Measurements from ENCODE around the gene GPR31.

GPR31 gene

DNA sequence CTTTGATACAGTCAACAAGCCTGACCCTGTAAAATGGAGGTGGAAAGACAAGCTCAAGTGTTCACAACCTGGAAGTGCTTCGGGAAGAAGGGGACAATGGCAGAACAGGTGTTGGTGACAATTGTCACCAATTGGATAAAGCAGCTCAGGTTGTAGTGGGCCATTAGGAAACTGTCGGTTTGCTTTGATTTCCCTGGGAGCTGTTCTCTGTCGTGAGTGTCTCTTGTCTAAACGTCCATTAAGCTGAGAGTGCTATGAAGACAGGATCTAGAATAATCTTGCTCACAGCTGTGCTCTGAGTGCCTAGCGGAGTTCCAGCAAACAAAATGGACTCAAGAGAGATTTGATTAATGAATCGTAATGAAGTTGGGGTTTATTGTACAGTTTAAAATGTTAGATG lies 19.9 kb downstream of the GPR31 start:
- no peak for DNase-seq

DNA sequence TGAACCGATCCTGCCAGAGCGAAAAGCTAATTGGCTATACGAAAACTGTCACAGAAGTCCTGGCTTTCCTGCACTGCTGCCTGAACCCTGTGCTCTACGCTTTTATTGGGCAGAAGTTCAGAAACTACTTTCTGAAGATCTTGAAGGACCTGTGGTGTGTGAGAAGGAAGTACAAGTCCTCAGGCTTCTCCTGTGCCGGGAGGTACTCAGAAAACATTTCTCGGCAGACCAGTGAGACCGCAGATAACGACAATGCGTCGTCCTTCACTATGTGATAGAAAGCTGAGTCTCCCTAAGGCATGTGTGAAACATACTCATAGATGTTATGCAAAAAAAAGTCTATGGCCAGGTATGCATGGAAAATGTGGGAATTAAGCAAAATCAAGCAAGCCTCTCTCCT lies 20.7 kb downstream of the GPR31 start:
- no peak for DNase-seq

DNA sequence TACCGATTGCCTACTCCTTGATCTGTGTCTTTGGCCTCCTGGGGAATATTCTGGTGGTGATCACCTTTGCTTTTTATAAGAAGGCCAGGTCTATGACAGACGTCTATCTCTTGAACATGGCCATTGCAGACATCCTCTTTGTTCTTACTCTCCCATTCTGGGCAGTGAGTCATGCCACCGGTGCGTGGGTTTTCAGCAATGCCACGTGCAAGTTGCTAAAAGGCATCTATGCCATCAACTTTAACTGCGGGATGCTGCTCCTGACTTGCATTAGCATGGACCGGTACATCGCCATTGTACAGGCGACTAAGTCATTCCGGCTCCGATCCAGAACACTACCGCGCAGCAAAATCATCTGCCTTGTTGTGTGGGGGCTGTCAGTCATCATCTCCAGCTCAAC lies 21.4 kb downstream of the GPR31 start:
- peak in 1 of 2 donors; percentile 40 for DNase-seq

DNA sequence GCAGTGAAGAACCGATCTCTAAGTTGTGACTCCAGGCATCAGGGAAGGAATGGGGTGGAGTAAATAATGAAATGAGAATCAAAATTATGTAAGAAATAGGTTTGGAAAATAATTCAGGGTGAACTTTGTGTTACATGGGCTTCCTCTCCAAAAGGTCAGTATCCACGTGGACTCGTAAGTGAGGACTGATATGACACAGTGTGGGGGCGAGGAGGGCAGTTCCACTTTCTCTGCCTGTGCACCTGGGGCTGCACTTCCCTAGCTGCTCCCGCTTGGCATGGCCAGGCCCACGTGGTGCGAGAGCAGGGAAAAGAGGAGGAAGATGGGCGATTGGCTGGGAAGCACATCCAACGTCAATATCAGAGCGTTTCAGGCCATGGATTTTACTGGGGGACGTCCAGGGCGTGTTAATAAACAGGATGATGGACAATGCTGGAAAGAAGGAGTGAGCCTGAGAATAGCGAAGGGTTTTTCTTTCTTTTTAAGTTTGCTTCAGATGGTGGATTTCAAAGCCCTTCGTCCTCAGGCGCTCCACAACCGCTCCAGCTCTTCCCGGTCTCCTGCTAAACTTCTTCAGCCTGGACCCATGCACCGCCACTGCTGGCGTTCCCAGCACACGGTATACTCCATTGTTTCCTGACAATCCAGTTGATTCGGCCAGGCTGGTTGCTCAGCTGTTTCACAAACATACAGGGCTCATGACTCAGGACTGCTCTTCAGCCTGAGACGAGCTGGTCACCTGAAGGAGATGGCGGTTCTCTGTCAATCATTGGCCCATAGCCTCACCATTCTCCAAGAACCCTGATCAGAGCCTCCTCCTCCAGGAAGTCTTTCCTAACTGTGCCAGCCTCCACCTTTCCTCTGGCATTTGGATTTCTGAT lies 23.1 kb downstream of the GPR31 start:
- DNase-seq: no peak

DNA sequence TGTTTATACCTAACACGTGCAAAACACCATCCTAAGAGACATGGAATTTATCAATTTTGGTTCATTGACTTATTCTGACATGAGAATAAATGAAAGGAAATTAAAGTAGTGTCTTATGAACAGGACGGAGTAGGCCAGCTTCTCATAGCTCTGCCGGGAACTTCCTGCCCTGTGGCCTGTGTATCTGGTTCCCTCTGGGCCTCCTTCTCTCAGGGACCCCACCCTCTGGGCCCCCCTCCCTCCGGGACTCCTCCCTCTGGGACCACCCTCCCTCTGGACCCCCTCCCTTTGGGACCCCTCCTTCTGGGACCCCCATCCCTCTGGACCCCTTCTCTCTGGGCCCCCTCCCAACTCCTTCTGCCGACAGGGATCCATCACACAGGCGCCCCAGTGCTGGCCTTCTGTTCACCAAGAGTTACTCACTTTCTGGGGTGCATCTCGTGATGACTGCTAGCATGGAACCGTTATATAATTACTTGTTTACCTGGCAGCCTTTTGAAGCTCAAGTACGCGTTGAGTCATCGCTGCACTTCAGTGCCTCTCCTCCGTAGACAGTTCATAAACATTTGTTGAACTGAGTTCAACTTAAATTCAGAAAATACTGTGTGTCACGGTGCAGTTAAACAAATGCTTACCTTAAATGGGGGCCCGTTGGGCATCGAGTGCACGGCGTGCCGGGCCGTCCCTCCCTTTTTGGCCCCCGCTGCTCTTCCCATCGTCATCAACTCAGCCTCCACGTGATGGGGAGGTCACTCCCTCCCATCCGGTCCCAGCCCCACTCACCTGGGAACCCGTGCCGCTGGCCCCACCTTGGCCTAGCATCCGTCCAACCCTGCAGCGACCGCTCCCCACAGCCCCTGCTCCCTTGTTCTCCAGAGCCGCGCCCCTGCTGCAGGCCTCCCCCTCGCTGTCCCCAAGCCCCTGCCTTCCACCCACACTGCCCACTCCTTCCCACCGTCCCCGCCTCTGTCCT lies 26.8 kb downstream of the GPR31 start:
- DNase-seq: no peak

DNA sequence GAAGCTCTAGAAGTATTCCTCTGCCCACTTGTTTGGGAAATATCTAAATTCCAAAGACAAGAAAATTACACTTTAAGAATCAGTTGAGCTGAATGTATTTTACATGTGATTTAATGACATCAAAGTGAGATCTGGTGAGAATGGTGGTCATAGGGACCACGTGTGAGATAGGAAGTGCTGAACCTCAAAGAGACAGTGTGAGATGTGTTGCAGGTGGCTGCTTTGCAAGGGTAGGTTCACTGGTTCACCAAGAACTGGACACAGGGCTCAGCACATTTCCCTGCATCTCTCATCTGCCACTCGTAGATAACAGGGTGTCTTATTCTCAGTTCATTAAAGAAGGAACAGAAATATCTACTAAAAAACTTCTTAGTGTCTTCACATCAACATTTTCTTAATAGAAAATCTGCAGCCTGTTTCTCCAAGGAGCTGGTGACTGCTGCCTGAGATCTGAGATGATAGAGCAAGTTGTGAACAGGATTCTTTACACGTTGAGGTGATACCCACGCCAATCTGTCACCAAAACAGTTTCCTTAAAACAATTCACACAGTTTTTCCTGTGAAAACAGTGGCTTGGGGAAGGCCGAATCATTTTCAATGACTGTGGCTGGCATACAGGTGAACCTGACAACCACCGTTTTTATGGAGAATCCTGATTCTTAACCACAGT lies 27.6 kb downstream of the GPR31 start:
- no peak for DNase-seq

DNA sequence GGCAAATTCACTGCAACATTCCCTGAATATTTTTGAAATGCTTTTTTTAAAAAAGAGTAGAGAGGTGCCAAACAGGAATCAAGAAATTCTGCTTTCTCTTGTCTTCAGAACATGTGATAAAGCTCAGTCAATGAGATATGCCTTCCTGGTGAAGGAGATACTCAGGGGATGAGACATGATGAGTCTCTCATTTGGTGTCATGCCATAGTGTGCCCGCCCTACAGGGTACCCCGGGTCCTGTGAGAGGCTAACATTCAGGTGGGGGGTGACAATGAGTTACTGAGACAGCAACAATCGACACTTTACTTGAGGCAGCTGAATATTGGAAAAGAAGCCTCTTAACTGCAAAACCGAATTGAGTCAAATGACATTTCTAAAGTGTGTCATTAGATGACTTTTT lies 28.2 kb downstream of the GPR31 start:
- no peak for DNase-seq

DNA sequence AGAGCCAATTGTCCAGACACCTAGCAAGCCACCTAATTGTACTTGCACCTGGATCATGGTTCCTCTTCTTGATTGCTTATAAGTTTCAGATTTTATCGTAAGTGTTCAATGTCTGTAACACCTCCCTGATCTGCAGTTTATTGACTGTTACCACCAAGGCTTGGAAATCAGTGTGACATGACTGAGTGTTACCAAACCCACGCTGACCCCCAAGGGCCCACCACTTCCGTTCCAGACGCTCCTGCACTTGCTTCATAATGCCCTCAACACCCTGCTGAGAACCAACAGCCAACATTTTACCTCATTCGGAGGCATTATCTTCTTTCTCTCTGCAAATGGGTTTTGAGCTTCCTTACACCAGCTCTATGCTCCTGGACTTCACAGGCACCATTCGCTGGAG lies 28.6 kb downstream of the GPR31 start:
- DNase-seq: no peak

DNA sequence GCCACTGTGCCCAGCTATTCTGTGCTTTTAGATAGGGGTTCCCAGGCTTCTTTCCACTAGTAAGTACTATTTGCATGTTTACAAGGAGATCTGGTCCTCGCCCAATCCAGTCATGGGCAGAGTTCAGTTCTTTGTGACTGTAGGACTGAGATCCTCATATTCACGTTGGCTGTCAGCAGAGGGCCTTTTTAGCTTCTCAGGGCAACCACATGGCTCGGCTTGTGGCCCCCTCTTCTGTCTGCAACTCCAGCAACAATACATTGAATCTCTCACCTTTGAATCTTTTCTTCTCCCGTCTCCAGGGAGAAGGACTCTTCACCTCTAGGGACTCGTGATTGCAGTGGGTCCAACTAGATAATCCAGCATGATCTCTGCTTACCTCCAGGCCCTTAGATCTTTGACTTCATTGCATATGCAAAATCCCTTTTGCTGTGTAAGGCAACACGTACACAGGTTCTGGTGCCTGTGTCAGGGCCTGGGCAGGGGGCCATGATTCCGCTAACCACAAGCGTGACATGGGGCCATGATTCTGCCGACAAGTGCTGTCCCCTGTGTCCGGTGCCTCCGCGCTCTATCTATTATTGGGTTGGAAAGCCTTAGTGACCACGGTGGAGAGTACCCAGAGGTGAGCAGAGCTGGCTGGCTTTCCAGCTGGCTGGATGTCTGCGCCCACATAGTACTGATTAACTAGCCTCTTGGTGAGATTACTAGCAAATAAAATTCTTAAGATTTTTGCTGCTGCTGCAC lies 29.8 kb downstream of the GPR31 start:
- DNase-seq: no peak

DNA sequence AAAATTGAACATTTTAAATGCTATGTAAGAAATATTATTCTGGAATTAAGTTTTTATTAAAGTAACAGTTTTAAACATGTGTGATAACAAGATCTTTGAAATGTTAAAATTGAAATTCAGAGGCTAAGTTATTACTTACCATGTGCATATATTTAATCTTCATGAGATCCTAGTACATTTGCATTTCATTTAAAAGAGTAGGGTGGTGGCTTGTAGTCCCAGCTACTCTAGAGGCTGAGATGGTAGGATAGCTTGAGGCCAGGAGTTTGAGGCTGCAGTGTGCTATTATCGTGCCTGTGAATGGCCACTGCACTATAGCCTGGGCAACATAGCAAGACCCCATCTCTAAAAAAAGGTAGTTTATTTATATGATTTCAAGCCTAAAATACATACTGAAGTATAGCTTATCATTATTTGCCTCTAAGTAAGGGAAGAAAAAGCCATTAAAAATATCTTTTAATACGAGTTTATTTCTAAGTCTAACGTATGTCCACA lies 31.9 kb downstream of the GPR31 start:
- DNase-seq: no peak

DNA sequence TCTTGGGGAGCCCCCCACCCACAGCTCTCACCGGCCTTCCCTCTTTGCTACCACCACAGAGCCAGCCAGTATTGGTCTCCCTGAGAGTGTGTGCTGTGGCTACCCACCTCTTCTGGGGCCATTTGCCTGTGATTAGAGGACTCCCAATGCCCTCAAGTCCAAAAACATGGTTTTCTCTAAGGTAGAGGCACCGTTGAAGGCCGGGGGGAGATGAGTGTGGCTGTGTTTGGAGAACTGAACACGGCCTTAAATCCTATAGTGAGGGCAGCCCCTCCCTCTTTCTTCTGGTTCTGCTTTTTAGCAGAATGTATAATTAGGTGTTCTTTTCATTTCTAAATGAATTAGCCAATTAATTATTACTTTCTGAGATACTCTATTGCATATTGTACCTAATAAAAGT lies 32.4 kb downstream of the GPR31 start:
- DNase-seq: no peak

DNA sequence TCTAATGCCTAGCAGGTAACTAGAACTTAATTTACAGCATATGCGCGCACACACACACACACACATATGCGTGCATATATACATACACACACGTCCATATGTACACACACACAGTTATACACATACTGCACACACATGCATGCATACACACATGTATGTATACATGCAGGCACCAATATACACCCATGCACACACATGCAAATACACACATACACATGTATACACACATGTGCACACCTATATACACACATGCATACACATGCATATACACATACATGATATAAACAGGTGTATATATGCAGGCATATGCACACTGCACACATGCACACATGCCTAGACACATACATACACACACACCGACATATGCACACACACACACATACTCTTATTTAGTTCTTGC lies 33.0 kb downstream of the GPR31 start:
- DNase-seq: no peak

DNA sequence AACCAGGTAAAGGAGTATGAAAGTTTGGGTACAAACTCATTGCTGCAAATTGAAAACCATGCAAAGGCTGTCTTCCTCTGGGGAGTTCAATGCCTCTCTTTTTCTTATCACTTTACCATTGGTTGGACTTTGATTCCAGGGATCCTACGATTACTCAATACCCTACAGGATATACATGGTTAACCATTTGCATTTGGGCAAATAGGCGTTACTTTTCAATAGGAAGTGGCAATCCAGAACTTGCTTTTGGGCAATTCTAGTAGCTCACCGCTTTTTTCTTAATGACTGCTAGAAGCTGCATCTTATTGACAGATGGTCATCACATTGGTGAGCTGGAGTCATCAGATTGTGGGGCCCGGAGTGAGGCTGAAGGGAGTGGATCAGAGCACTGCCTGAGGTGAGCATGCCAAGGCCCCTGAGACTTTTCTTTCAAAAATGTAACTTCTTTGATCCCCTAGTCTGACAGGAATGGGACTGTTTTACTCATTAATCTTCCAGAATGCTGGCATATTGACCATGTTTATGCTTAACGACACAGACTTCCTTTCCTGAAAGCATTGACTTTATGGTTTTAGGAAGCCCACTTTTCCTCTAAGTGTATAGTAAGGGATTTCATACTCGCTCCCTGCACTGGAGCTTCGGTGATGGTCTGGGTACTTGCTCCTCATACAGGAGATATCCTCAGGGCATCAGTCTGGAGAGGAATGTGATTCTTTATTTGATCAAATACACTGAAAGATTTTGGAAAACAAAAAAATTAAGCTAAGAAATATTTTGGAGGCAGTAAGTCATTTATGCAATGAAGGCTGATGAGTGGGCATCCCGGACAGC lies 34.7 kb downstream of the GPR31 start, which contains the start of gene CCR6:
Gene CCR6, plus strand, starts transcription at position 270 of the 831 bp plus-strand sequence. CDS start 13,039 bp downstream, outside the sequence.
- DNase-seq: no peak

DNA sequence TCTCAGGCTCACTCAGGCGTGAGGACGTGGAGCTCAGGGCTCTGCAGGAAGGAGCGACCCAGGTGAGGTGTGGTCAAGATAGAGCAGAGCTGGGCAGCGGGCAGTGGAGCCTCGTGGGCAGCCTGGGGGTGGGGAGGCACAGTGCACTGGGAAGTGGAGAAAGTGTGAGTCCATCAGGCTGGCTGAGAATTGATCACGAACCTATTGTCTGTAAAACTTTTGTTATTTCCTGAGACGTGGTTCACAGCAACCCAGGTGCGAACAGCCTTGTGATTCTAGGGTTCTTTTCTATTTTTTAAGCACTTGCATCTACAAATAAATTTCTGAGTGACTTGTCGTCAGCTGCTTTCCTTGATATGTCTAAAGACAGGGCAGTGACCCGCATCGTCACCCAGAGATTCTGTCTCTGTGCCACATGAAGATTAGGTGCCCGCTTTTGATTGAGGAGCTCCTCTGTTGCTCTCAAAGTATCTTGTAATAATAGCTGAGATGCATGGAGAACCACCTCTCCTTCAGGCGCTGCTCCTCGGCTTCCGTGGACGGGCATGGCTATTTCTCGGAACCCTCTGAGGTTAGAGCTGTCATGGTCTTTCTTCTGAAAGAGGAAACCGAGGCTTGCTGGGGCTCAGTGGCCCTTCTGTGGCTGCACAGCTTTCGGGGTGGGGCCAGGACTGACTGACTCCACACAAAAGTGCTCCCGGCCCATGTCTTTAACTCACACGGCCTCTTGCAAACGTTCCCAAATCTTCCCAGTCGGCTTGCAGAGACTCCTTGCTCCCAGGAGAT lies 35.5 kb downstream of the GPR31 start:
- no peak for DNase-seq

DNA sequence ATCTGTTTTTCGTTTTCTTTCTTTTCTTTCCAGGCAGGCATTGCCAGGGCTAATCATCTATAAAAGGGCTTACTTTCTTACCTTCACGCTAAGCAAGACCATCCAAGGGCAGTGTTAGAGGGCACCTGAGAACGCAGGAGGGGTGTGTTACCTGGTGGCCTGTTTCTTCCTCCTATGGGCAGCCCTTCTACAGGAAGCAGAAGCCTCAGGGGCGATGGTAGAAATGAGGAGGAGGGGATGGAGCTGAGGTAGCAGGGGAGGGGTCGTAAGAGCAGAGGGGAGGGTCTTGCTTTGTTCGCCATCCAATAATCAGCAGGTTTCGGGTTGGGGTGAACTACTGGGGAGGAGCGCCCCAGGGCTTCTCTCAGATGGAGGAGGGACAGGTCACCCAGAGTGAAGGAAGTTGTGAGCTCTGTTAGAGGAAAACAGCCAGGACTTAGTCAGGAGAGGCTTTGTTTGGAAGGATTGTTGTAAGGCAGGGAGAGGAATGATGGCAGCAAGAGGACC lies 36.4 kb downstream of the GPR31 start:
- DNase-seq: no peak

DNA sequence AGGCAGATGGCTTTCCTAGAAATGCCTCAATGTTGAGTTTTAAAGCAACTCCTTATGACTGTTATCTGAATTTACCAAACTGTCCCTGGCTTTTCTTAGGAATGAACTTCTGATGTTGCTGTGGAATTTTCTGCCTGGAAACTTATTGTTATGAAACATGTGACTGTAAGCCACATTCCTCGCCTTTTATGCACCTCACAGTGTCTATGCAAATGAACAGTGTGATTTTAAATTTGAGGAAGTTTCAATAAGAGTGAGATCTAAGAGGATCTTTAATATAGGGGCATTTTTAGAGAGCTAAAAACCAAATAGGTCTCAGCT lies 37.2 kb downstream of the GPR31 start:
- no peak for DNase-seq

DNA sequence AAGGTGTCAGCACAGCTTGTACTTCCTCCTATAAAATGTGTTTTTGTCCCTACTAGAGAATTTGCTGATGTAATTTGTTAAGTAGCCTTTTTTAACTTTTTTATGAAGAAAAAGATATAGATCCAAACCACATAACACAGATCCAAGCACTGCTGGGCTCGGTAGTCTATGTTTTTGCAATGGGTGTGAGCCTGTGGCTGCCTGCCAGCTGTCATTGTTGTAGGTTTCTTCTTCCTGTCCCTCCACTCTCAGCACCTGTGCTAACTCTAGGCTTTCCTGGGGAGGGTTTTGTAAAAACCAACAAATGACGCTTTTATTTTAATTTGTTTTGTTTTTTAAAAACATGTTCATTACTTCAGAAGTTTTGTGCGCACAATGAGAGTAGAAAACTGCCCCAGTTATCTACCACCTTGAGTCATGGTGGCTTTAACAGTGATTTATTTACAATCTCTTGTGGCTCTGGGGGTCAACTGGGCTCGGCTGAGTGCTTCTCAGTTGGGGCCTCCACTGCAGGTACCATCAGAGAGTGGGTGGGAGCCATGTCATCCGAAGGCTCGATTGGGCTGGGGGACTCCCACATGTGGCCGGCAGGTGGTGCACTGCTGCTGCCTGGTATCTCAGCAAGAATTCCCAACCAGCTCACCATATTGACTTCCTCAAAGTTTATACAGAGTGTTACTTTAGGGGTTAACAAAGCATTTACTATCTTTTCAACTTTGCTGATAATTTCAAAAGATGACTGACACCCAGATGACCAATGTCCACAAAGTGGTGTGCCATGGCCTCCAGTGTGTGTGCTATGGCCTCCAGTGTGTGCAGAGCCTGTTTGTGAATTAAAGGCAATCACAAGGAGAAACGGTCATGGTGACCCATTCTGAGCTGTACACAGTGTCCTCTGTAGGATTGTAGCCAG lies 37.9 kb downstream of the GPR31 start:
- no peak for DNase-seq

DNA sequence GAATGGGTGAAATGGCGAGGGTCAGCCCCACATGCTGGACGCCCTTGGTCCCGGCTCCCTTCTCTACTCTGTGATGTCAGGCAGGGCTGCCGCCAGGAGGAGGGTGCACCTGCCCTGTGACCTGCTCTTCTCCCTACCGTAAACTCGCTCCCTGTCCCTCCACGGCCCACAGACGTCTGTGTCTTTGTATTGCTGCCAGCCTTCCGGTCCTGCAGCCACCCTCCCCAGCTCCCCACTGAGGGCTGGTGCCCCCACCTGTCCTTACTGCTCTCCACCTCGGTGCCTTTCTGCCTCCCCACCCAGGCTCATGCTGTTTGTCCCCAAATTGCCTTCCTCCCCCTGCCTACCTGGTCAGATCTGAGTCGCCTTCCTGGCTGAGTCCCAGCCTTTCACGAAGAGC lies 38.9 kb downstream of the GPR31 start:
- no peak for DNase-seq

DNA sequence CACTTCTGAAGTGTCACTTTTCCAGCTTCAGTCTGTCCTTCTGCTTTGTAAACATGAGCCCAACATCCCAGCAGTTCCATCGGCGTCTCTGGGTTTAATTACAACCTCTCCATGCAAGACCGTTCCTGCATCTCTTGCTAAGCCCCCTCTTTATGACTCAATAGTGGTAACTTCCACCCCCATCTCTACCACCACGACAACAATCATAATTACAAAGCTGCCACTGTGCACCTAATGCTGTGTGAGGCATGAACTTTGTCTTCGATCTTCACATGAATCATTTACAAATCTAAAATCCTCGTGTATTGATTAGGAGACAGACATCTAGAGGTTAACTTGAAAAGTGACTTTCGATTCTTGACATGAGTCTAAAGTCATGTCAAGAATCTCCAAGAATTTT lies 39.8 kb downstream of the GPR31 start:
- no peak for DNase-seq
